Activated T-helper 1 cell treated with anti-CD3 and anti-CD28 coated beads, Interleukin-12 subunit alpha, Interleukin-12 subunit beta, Interleukin-2, Interleukin-4 antibody, amounts not matched to agents 30 ng/mL and 10 ng/mL and 1 ng/mL, durations not matched to agents 14 hours and 24 hours and 36 hours (primary cell): ENCODE measurements around the gene MEIS3. TPM values are rescaled to one million over a fixed set of nuclear protein-coding genes. Genes with fewer than 3 reads are reported as not detected.
A peak's percentile ranks its signal among the peaks of the same experiment; 100 is the strongest.
"Not testable (repeated sequence)": the region's sequence is repeated elsewhere in the genome, so short reads cannot be mapped to it uniquely, and the experiment has no call there.

Experiments
- DNase-seq: peaks from one replicate; pipeline ENCODE4 v3.0.0; 2021; ENCODE audit warnings: low spot score
- H3K27ac Mint-ChIP-seq: one replicate; pipeline ENCODE4 v1.8.0; 2021; ENCODE audit warnings: mild to moderate bottlenecking, mixed read lengths
- H3K27me3 Mint-ChIP-seq: one replicate; pipeline ENCODE4 v1.8.0; 2022; ENCODE audit warnings: mild to moderate bottlenecking, moderate library complexity, mixed read lengths; ENCODE audit not compliant: insufficient read depth
- H3K36me3 Mint-ChIP-seq: one replicate; pipeline ENCODE4 v1.8.0; 2021; ENCODE audit warnings: low read depth, mixed read lengths
- H3K4me1 Mint-ChIP-seq: one replicate; pipeline ENCODE4 v1.8.0; 2021; ENCODE audit warnings: low read depth, mixed read lengths
- H3K4me3 Mint-ChIP-seq: one replicate; pipeline ENCODE4 v1.8.0; 2021; ENCODE audit warnings: mild to moderate bottlenecking, moderate library complexity, mixed read lengths
- H3K9me3 Mint-ChIP-seq: one replicate; pipeline ENCODE4 v1.8.0; 2021; ENCODE audit warnings: mixed read lengths
- intact Hi-C: fragments of 100-400 bp; cut with micrococcal nuclease; formaldehyde crosslinking; loops from one replicate; pipeline ENCODE4 v1.15.1; 2024
- total RNA-seq: library from RNA; stranded (reverse); gene quantifications from 2 replicates; pipeline ENCODE4 v1.2.3, GENCODE V29; 2022

Gene MEIS3
- total RNA-seq, 1 donor from 2014 or later: not detected

- H3K4me3 Mint-ChIP-seq: no peak overlapping the region
- H3K27me3 Mint-ChIP-seq: peaks cover 17% of the 10 kb centered on the region
- H3K27ac Mint-ChIP-seq: no peak overlapping the region
- no peaks in the 10 kb centered on the region for H3K36me3 Mint-ChIP-seq
- H3K9me3 Mint-ChIP-seq: no peaks in the 10 kb centered on the region
- no peak for DNase-seq
- H3K4me1 Mint-ChIP-seq: no peaks in the 10 kb centered on the region
- intact Hi-C loops: no loop called here
Measured at GRCh38 chr19:47405854-47406417, 13.4 kb downstream of the MEIS3 start.

GRCh38 chr19:47405197-47405550 is 14.2 kb downstream of the MEIS3 start:
- Mint-ChIP-seq H3K27ac (no peak overlapping the region), H3K36me3 (no peaks in the 10 kb centered on the region), H3K4me3 (no peak overlapping the region), H3K27me3 (peaks cover 17% of the 10 kb centered on the region), H3K9me3 (no peaks in the 10 kb centered on the region), H3K4me1 (no peaks in the 10 kb centered on the region)
- intact Hi-C loops: no loop called here
- no peak for DNase-seq

- intact Hi-C loops: no loop called here
- Mint-ChIP-seq H3K9me3 (no peaks in the 10 kb centered on the region), H3K4me3 (no peak overlapping the region), H3K4me1 (no peaks in the 10 kb centered on the region), H3K27me3 (peaks cover 17% of the 10 kb centered on the region), H3K27ac (no peak overlapping the region), H3K36me3 (no peaks in the 10 kb centered on the region)
- no peak for DNase-seq
Measured at GRCh38 chr19:47404334-47405196, 14.8 kb downstream of the MEIS3 start.

- Mint-ChIP-seq H3K27me3 (peaks cover 23% of the 10 kb centered on the region), H3K36me3 (no peaks in the 10 kb centered on the region), H3K27ac (no peak overlapping the region), H3K4me3 (no peak overlapping the region), H3K9me3 (no peaks in the 10 kb centered on the region), H3K4me1 (no peaks in the 10 kb centered on the region)
- no peak for DNase-seq
- intact Hi-C loops: no loop called here
Measured at GRCh38 chr19:47402504-47402903, 16.8 kb downstream of the MEIS3 start.

GRCh38 chr19:47398707-47399597 is 20.4 kb downstream of the MEIS3 start:
- Mint-ChIP-seq H3K27ac (no peak overlapping the region), H3K4me3 (no peak overlapping the region), H3K4me1 (no peaks in the 10 kb centered on the region), H3K27me3 (peaks cover 13% of the 10 kb centered on the region), H3K36me3 (no peaks in the 10 kb centered on the region), H3K9me3 (no peaks in the 10 kb centered on the region)
- intact Hi-C loops: no loop called here
- no peak for DNase-seq

GRCh38 chr19:47391510-47392223 is 27.7 kb downstream of the MEIS3 start:
- Mint-ChIP-seq H3K4me1 (no peaks in the 10 kb centered on the region), H3K27ac (no peak overlapping the region)

GRCh38 chr19:47390533-47391488 is 28.5 kb downstream of the MEIS3 start:
- Mint-ChIP-seq H3K9me3 (no peaks in the 10 kb centered on the region), H3K27ac (no peak overlapping the region), H3K36me3 (no peaks in the 10 kb centered on the region), H3K27me3 (peaks cover 7% of the 10 kb centered on the region), H3K4me3 (no peak overlapping the region), H3K4me1 (no peaks in the 10 kb centered on the region)
- DNase-seq: no peak
- intact Hi-C loops: loop anchor here (1.0 kb wide), 3 partner anchors 8 to 107 kb away; no protein-coding TSS in a partner anchor

More at GRCh38 chr19:47391510-47392223, 27.7 kb downstream of the MEIS3 start:
- peak; percentile 61 for DNase-seq
- Mint-ChIP-seq H3K4me3 (no peak overlapping the region), H3K9me3 (no peaks in the 10 kb centered on the region), H3K36me3 (no peaks in the 10 kb centered on the region), H3K27me3 (peaks cover 7% of the 10 kb centered on the region)
- intact Hi-C loops: loop anchor here (1.0 kb wide), 3 partner anchors 8 to 107 kb away; no protein-coding TSS in a partner anchor

GRCh38 chr19:47389150-47389556 is 30.2 kb downstream of the MEIS3 start:
- Mint-ChIP-seq H3K4me3 (no peak overlapping the region), H3K27me3 (peaks cover 7% of the 10 kb centered on the region), H3K4me1 (no peaks in the 10 kb centered on the region), H3K9me3 (no peaks in the 10 kb centered on the region), H3K36me3 (no peaks in the 10 kb centered on the region), H3K27ac (no peak overlapping the region)
- DNase-seq: no peak
- intact Hi-C loops: no loop called here

GRCh38 chr19:47388721-47389120 is 30.6 kb downstream of the MEIS3 start:
- intact Hi-C loops, H3K4me1 Mint-ChIP-seq, H3K27ac Mint-ChIP-seq, H3K27me3 Mint-ChIP-seq, H3K36me3 Mint-ChIP-seq, H3K4me3 Mint-ChIP-seq, DNase-seq, H3K9me3 Mint-ChIP-seq: not testable (repeated sequence)

GRCh38 chr19:47387623-47388022 is 31.7 kb downstream of the MEIS3 start:
- H3K27ac Mint-ChIP-seq, intact Hi-C loops, DNase-seq, H3K4me1 Mint-ChIP-seq, H3K36me3 Mint-ChIP-seq, H3K27me3 Mint-ChIP-seq, H3K4me3 Mint-ChIP-seq, H3K9me3 Mint-ChIP-seq: not testable (repeated sequence)

GRCh38 chr19:47386582-47386981 is 32.7 kb downstream of the MEIS3 start:
- DNase-seq, H3K4me3 Mint-ChIP-seq, H3K27ac Mint-ChIP-seq, intact Hi-C loops, H3K36me3 Mint-ChIP-seq, H3K9me3 Mint-ChIP-seq, H3K27me3 Mint-ChIP-seq: not testable (repeated sequence)
- H3K4me1 Mint-ChIP-seq: peaks cover 13% of the 10 kb centered on the region
